Measurements from ENCODE around the gene TEX22.

Gene TEX22

GRCh38 chr14:105425823-105426247 lies 27.5 kb downstream of the TEX22 start:
- H3K36me3 ChIP-seq, result peaks cover 11 to 87% (median 68%) of the 10 kb centered on the region in 11 experiments; a peak in 21 of 22 replicates
- TF ChIP-seq Cebpa-rat (IDR thresholded peaks at IDR 0.05), result no peak

GRCh38 chr14:105426416-105427130 lies 28.2 kb downstream of the TEX22 start:
- H3K9ac ChIP-seq, result no peak overlapping the region
- no peak overlapping the region; a peak in 1 of 22 replicates for H3K27ac ChIP-seq
- H3K27me3 ChIP-seq, result no peaks in the 10 kb centered on the region
- no peak for TF ChIP-seq Cebpa-rat (IDR thresholded peaks at IDR 0.05)
- peaks cover 14 to 37% (median 25%) of the 10 kb centered on the region in 10 experiments for H3K4me1 ChIP-seq
- H3K36me3 ChIP-seq, result peaks cover 18 to 93% (median 76%) of the 10 kb centered on the region in 11 experiments; a peak in 21 of 22 replicates
- no peak overlapping the region for H3K4me2 ChIP-seq
- peaks cover 0 to 27% (median 10%) of the 10 kb centered on the region in 11 experiments; a peak in 9 of 22 replicates for H3K9me3 ChIP-seq (replicated peaks in 1 of 11)
- peaks cover 75 to 98% (median 94%) of the 10 kb centered on the region in 11 experiments; a peak in 21 of 22 replicates for H4K20me1 ChIP-seq
- no peak overlapping the region for H3K4me3 ChIP-seq

More at GRCh38 chr14:105425823-105426247, 27.5 kb downstream of the TEX22 start:
- H3K27me3 ChIP-seq, result no peaks in the 10 kb centered on the region
- H3K9me3 ChIP-seq (replicated peaks in 1 of 11), result peaks cover 0 to 19% (median 6%) of the 10 kb centered on the region in 11 experiments; a peak in 9 of 22 replicates
- H3K4me1 ChIP-seq, result peaks cover 21 to 44% (median 32%) of the 10 kb centered on the region in 10 experiments
- peaks cover 83 to 98% (median 94%) of the 10 kb centered on the region in 11 experiments; a peak in 21 of 22 replicates for H4K20me1 ChIP-seq
- no peak overlapping the region for H3K4me3 ChIP-seq
- H3K27ac ChIP-seq, result no peak overlapping the region
- no peak overlapping the region for H3K4me2 ChIP-seq
- H3K9ac ChIP-seq, result no peak overlapping the region

GRCh38 chr14:105427412-105427811 lies 29.1 kb downstream of the TEX22 start:
- peaks cover 22 to 95% (median 83%) of the 10 kb centered on the region in 11 experiments; a peak in 21 of 22 replicates for H3K36me3 ChIP-seq
- no peak overlapping the region for H3K4me3 ChIP-seq
- no peak overlapping the region; a peak in 1 of 22 replicates for H3K27ac ChIP-seq
- peaks cover 67 to 98% (median 93%) of the 10 kb centered on the region in 11 experiments; a peak in 21 of 22 replicates for H4K20me1 ChIP-seq
- peaks cover 6 to 29% (median 16%) of the 10 kb centered on the region in 10 experiments for H3K4me1 ChIP-seq
- no peak overlapping the region for H3K9ac ChIP-seq
- no peak overlapping the region for H3K4me2 ChIP-seq
- H3K9me3 ChIP-seq (replicated peaks in 1 of 11), result peaks cover 0 to 30% (median 10%) of the 10 kb centered on the region in 11 experiments; a peak in 9 of 22 replicates
- no peak for TF ChIP-seq Cebpa-rat (IDR thresholded peaks at IDR 0.05)
- no peaks in the 10 kb centered on the region for H3K27me3 ChIP-seq

GRCh38 chr14:105427936-105428485 lies 29.7 kb downstream of the TEX22 start:
- TF ChIP-seq Cebpa-rat (IDR thresholded peaks at IDR 0.05), result no peak
- Histone ChIP-seq H3K36me3 (peaks cover 27 to 96% (median 87%) of the 10 kb centered on the region in 11 experiments; a peak in 21 of 22 replicates), H3K4me1 (peaks cover 0 to 23% (median 10%) of the 10 kb centered on the region in 10 experiments; a peak in 12 of 20 replicates), H3K27ac (no peak overlapping the region), H3K4me3 (no peak overlapping the region), H4K20me1 (peaks cover 66 to 98% (median 93%) of the 10 kb centered on the region in 11 experiments), H3K9ac (no peak overlapping the region), H3K27me3 (no peaks in the 10 kb centered on the region), H3K9me3 (replicated peaks in 1 of 11) (peaks cover 0 to 36% (median 11%) of the 10 kb centered on the region in 11 experiments; a peak in 11 of 22 replicates), H3K4me2 (no peak overlapping the region)

GRCh38 chr14:105430042-105430441 lies 31.7 kb downstream of the TEX22 start:
- Histone ChIP-seq H4K20me1 (peaks cover 63 to 98% (median 91%) of the 10 kb centered on the region in 11 experiments), H3K4me2 (no peak overlapping the region), H3K4me1 (peaks cover 6 to 24% (median 12%) of the 10 kb centered on the region in 10 experiments; a peak in 16 of 20 replicates)

GRCh38 chr14:105430565-105430964 lies 32.2 kb downstream of the TEX22 start:
- no peak overlapping the region for H3K27ac ChIP-seq
- H3K27me3 ChIP-seq, result no peaks in the 10 kb centered on the region
- no peak for TF ChIP-seq Cebpa-rat (IDR thresholded peaks at IDR 0.05)
- H3K4me2 ChIP-seq, result no peak overlapping the region
- peaks cover 64 to 98% (median 91%) of the 10 kb centered on the region in 11 experiments for H4K20me1 ChIP-seq
- H3K36me3 ChIP-seq, result peaks cover 32 to 97% (median 79%) of the 10 kb centered on the region in 11 experiments; a peak in 21 of 22 replicates
- no peak overlapping the region for H3K4me3 ChIP-seq
- peaks cover 11 to 30% (median 17%) of the 10 kb centered on the region in 10 experiments for H3K4me1 ChIP-seq
- H3K9ac ChIP-seq, result no peak overlapping the region
- H3K9me3 ChIP-seq (replicated peaks in 1 of 11), result peaks cover 0 to 61% (median 27%) of the 10 kb centered on the region in 11 experiments; a peak in 14 of 22 replicates

More at GRCh38 chr14:105430042-105430441, 31.7 kb downstream of the TEX22 start:
- peaks cover 0 to 56% (median 24%) of the 10 kb centered on the region in 11 experiments; a peak in 14 of 22 replicates for H3K9me3 ChIP-seq (replicated peaks in 1 of 11)
- H3K27me3 ChIP-seq, result no peaks in the 10 kb centered on the region
- H3K4me3 ChIP-seq, result no peak overlapping the region
- H3K27ac ChIP-seq, result no peak overlapping the region
- no peak overlapping the region for H3K9ac ChIP-seq
- TF ChIP-seq Cebpa-rat (IDR thresholded peaks at IDR 0.05), result no peak
- H3K36me3 ChIP-seq, result peaks cover 32 to 97% (median 80%) of the 10 kb centered on the region in 11 experiments; a peak in 21 of 22 replicates

- H4K20me1 ChIP-seq, result peaks cover 67 to 98% (median 92%) of the 10 kb centered on the region in 11 experiments
- TF ChIP-seq Cebpa-rat (IDR thresholded peaks at IDR 0.05), result no peak
- H3K4me2 ChIP-seq, result no peak overlapping the region
- no peak overlapping the region for H3K9ac ChIP-seq
- H3K4me1 ChIP-seq, result peaks cover 17 to 37% (median 24%) of the 10 kb centered on the region in 10 experiments
- no peaks in the 10 kb centered on the region for H3K27me3 ChIP-seq
- peaks cover 31 to 99% (median 79%) of the 10 kb centered on the region in 11 experiments; a peak in 21 of 22 replicates for H3K36me3 ChIP-seq
- no peak overlapping the region for H3K4me3 ChIP-seq
- H3K9me3 ChIP-seq (replicated peaks in 1 of 11), result peaks cover 0 to 68% (median 27%) of the 10 kb centered on the region in 11 experiments; a peak in 14 of 22 replicates
- no peak overlapping the region for H3K27ac ChIP-seq
Measured at GRCh38 chr14:105431256-105431655, 32.9 kb downstream of the TEX22 start.

- peaks cover 31 to 99% (median 79%) of the 10 kb centered on the region in 11 experiments; a peak in 21 of 22 replicates for H3K36me3 ChIP-seq
- TF ChIP-seq Cebpa-rat (IDR thresholded peaks at IDR 0.05), result no peak
- H4K20me1 ChIP-seq, result peaks cover 67 to 98% (median 92%) of the 10 kb centered on the region in 11 experiments
Measured at GRCh38 chr14:105432657-105433056, 34.3 kb downstream of the TEX22 start.

More at GRCh38 chr14:105432657-105433056, 34.3 kb downstream of the TEX22 start:
- Histone ChIP-seq H3K9me3 (replicated peaks in 1 of 11) (peaks cover 0 to 70% (median 25%) of the 10 kb centered on the region in 11 experiments; a peak in 14 of 22 replicates), H3K27me3 (no peaks in the 10 kb centered on the region), H3K27ac (no peak overlapping the region), H3K4me3 (no peak overlapping the region), H3K4me1 (peaks cover 22 to 40% (median 29%) of the 10 kb centered on the region in 10 experiments), H3K9ac (no peak overlapping the region), H3K4me2 (no peak overlapping the region)
